GM18505 (cell line): Measurements from ENCODE around the gene TRIM45.

Experiments
- ATAC-seq: cut with Tn5 transposase; IDR thresholded peaks from one replicate; pipeline ENCODE4 v1.9.1; 2021; ENCODE audit not compliant: unreplicated experiment
- POLR2A ChIP-seq: IDR thresholded peaks from 4 replicates; pipeline ENCODE4 v1.6.1; 2011; ENCODE audit warnings: borderline replicate concordance; ENCODE audit not compliant: insufficient read depth, insufficient read length; ENCODE audit errors: extremely low read depth

Gene TRIM45

DNA sequence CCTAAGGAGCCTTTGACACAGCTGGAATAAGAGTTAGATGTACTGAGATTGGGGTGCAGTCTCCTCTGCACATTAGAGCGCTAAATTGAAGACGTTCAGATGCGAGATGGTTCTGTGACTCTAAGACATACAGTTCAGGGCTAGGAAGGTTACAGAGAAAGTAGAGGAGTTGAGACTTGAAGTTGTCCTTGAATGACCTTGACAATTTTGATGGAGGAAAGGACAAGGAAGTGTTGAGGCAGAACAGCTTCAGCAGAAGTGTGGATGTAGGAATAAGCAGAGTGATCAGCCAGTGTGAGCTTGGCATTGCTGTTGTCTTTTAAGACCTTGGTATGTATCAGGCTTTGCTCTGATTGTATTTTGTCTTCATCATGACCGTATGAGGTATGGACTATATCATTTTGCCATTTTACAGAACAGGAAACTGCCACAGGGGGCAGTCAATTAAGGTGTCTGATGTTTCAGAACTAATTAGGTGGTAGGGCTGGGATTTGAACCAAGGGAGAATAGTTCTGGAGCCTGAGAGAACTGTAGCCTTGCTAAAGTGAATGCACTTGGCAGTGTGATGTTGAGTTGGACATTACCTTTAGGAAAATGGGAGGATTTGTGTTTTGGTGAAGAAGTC is 52.2 kb downstream of the TRIM45 start:
- TF ChIP-seq POLR2A = no peak
- no peak for ATAC-seq

- TF ChIP-seq POLR2A = no peak
- no peak for ATAC-seq
Measured at GRCh38 chr1:117068580-117068979, 53.0 kb downstream of the TRIM45 start.

GRCh38 chr1:117067533-117068370 is 53.8 kb downstream of the TRIM45 start:
- peak; percentile 55 for ATAC-seq
- TF ChIP-seq POLR2A = no peak

GRCh38 chr1:117066367-117066766 is 55.2 kb downstream of the TRIM45 start:
- TF ChIP-seq POLR2A = no peak
- ATAC-seq = no peak

GRCh38 chr1:117061986-117062415 is 59.5 kb downstream of the TRIM45 start:
- TF ChIP-seq POLR2A = no peak
- no peak for ATAC-seq
